Measurements from ENCODE around the gene SVIL.
A peak's percentile ranks its signal among the peaks of the same experiment; 100 is the strongest.

The SVIL gene

GRCh38 chr10:29411666-29412315 is 223.0 kb downstream of the SVIL start:
- no peak for DNase-seq (ENCODE audit: low spot score)

GRCh38 chr10:29409241-29410054 is 225.3 kb downstream of the SVIL start:
- peak; percentile 95 for DNase-seq (ENCODE audit: low spot score)

GRCh38 chr10:29408847-29409240 is 225.9 kb downstream of the SVIL start:
- DNase-seq (ENCODE audit: low spot score): no peak

All from AG20443 (cell line).